Nephron progenitor cell (in vitro differentiated cells): ENCODE measurements around the gene GDF10.
A peak's percentile ranks its signal among the peaks of the same experiment; 100 is the strongest.

Experiments used
- DNase-seq: peaks from one replicate; pipeline ENCODE4 v3.0.0; 2021
- H3K27ac Mint-ChIP-seq: 2 replicates; pipeline ENCODE4 v1.8.0; 2021; ENCODE audit warnings: mild to moderate bottlenecking, moderate library complexity, mixed read lengths
- H3K27me3 Mint-ChIP-seq: 2 replicates; pipeline ENCODE4 v1.8.0; 2021; ENCODE audit warnings: mild to moderate bottlenecking, low read depth, mixed read lengths; ENCODE audit not compliant: poor library complexity
- H3K36me3 Mint-ChIP-seq: 2 replicates; pipeline ENCODE4 v1.8.0; 2021; ENCODE audit warnings: low read depth, mixed read lengths
- H3K4me1 Mint-ChIP-seq: 2 replicates; pipeline ENCODE4 v1.8.0; 2021; ENCODE audit warnings: mixed read lengths
- H3K4me3 Mint-ChIP-seq: 2 replicates; pipeline ENCODE4 v1.8.0; 2021; ENCODE audit warnings: mild to moderate bottlenecking, moderate library complexity, mixed read lengths
- H3K9me3 Mint-ChIP-seq: 2 replicates; pipeline ENCODE4 v1.8.0; 2021; ENCODE audit warnings: mild to moderate bottlenecking, moderate library complexity, mixed read lengths
- CTCF ChIP-seq: fragments of 200-600 bp; sonication (generic); IDR thresholded peaks from 2 replicates; pipeline ENCODE4 v1.5.0; 2021; ENCODE audit warnings: antibody characterized with exemption

The GDF10 gene

GRCh38 chr10:47310090-47310505 lies 10.1 kb downstream of the GDF10 start:
- no peak for TF ChIP-seq CTCF
- peaks cover 11% of the 10 kb centered on the region for H3K27me3 Mint-ChIP-seq
- no peaks in the 10 kb centered on the region for H3K9me3 Mint-ChIP-seq
- peaks cover 6% of the 10 kb centered on the region for H3K4me1 Mint-ChIP-seq
- DNase-seq = no peak
- no peak overlapping the region for H3K4me3 Mint-ChIP-seq
- no peak overlapping the region for H3K27ac Mint-ChIP-seq
- no peaks in the 10 kb centered on the region for H3K36me3 Mint-ChIP-seq

GRCh38 chr10:47311193-47311931 lies 11.4 kb downstream of the GDF10 start:
- DNase-seq = no peak
- no peak overlapping the region for H3K4me3 Mint-ChIP-seq
- H3K4me1 Mint-ChIP-seq = peaks cover 4% of the 10 kb centered on the region
- TF ChIP-seq CTCF = no peak
- H3K27ac Mint-ChIP-seq = no peak overlapping the region
- no peaks in the 10 kb centered on the region for H3K9me3 Mint-ChIP-seq
- H3K27me3 Mint-ChIP-seq = peaks cover 7% of the 10 kb centered on the region
- H3K36me3 Mint-ChIP-seq = no peaks in the 10 kb centered on the region

- H3K4me3 Mint-ChIP-seq = no peak overlapping the region
- H3K4me1 Mint-ChIP-seq = no peaks in the 10 kb centered on the region
- H3K27me3 Mint-ChIP-seq = peaks cover 8% of the 10 kb centered on the region
- peak; percentile 84 for TF ChIP-seq CTCF
- DNase-seq = peak; percentile 88
- no peaks in the 10 kb centered on the region for H3K36me3 Mint-ChIP-seq
- no peak overlapping the region for H3K27ac Mint-ChIP-seq
- H3K9me3 Mint-ChIP-seq = no peaks in the 10 kb centered on the region
Measured at GRCh38 chr10:47311932-47312662, 12.1 kb downstream of the GDF10 start.

GRCh38 chr10:47312663-47312995 lies 12.6 kb downstream of the GDF10 start:
- no peak for TF ChIP-seq CTCF
- H3K4me1 Mint-ChIP-seq = no peaks in the 10 kb centered on the region

GRCh38 chr10:47314416-47314970 lies 14.5 kb downstream of the GDF10 start:
- Mint-ChIP-seq H3K36me3 (no peaks in the 10 kb centered on the region), H3K27me3 (peaks cover 7% of the 10 kb centered on the region)

More at GRCh38 chr10:47312663-47312995, 12.6 kb downstream of the GDF10 start:
- H3K27me3 Mint-ChIP-seq = peaks cover 11% of the 10 kb centered on the region
- no peak overlapping the region for H3K4me3 Mint-ChIP-seq
- H3K9me3 Mint-ChIP-seq = no peaks in the 10 kb centered on the region
- H3K36me3 Mint-ChIP-seq = no peaks in the 10 kb centered on the region
- DNase-seq = no peak
- no peak overlapping the region for H3K27ac Mint-ChIP-seq

More at GRCh38 chr10:47314416-47314970, 14.5 kb downstream of the GDF10 start:
- Mint-ChIP-seq H3K4me3 (no peak overlapping the region), H3K4me1 (no peaks in the 10 kb centered on the region), H3K9me3 (no peaks in the 10 kb centered on the region), H3K27ac (no peak overlapping the region)
- TF ChIP-seq CTCF = no peak
- no peak for DNase-seq
